ENCODE data around the gene TRIP10. TPM values are rescaled to one million over a fixed set of nuclear protein-coding genes. Genes with fewer than 3 reads are reported as not detected.
A peak's percentile ranks its signal among the peaks of the same experiment; 100 is the strongest.

Gene TRIP10
- 100 to 1,000 TPM in 1 of 3 donors, 10 to 100 TPM in 2; 72.8 to 121 (median 79.5) TPM for total RNA-seq
- long read RNA-seq, donor 1, transcript TRIP10-201 (15 exons, 2,153 nt) = minor isoform, 56 of 195 reads
- long read RNA-seq, donor 1, transcript TRIP10-202 (14 exons, 2,035 nt) = major isoform, 68 of 195 reads
- long read RNA-seq, donor 1, partial matches to known transcripts = 24 of 195 reads
- long read RNA-seq, donor 1, other reads (novel, unspliced or antisense) = 47 of 195 reads
- long read RNA-seq, donor 2, transcript TRIP10-202 (14 exons, 2,035 nt) = major isoform, 20 of 33 reads
- long read RNA-seq, donor 2, partial matches to known transcripts = 8 of 33 reads
- long read RNA-seq, donor 2, other reads (novel, unspliced or antisense) = 4 of 33 reads

- TF ChIP-seq CTCF (IDR thresholded peaks at IDR 0.05) = no peak
- H3K4me3 ChIP-seq = peak within 1 kb of the TSS; percentile 69
- DNase-seq (peak; percentile 88 to 93 (median 93)), ATAC-seq (peak; percentile 54)
- no peaks in the 10 kb centered on the region for H3K9me3 ChIP-seq
- H3K4me1 ChIP-seq (ENCODE audit: low read depth) = peaks cover 36% of the 10 kb centered on the region
- H3K36me3 ChIP-seq (ENCODE audit: low read depth) = no peaks in the 10 kb centered on the region
- intact Hi-C loops (cut with DNase I, micrococcal nuclease) = no loop called here
Observed at GRCh38 chr19:6739390-6739882, at the start of gene TRIP10. TSS of gene TRIP10 (plus strand) at chr19:6739680. CDS start at chr19:6739762, 82 bp downstream.

GRCh38 chr19:6690160-6690885 is 49.2 kb upstream of the TRIP10 start:
- Histone ChIP-seq H3K9me3 (no peaks in the 10 kb centered on the region), H3K4me3 (no peak overlapping the region), H3K36me3 (ENCODE audit: low read depth) (no peaks in the 10 kb centered on the region), H3K4me1 (ENCODE audit: low read depth) (no peaks in the 10 kb centered on the region)
- peak in 1 of 3 donors; percentile 2 for DNase-seq
- no peak for ATAC-seq
- no peak for TF ChIP-seq CTCF (IDR thresholded peaks at IDR 0.05)
- intact Hi-C loops (cut with DNase I, micrococcal nuclease) = no loop called here

- DNase-seq = peak in 1 of 3 donors; percentile 6
- intact Hi-C loops (cut with DNase I, micrococcal nuclease) = no loop called here
- H3K4me1 ChIP-seq (ENCODE audit: low read depth) = no peaks in the 10 kb centered on the region
- ATAC-seq = no peak
- H3K36me3 ChIP-seq (ENCODE audit: low read depth) = no peaks in the 10 kb centered on the region
- TF ChIP-seq CTCF (IDR thresholded peaks at IDR 0.05) = no peak
- no peak overlapping the region for H3K4me3 ChIP-seq
- no peaks in the 10 kb centered on the region for H3K9me3 ChIP-seq
Observed at GRCh38 chr19:6691342-6691741, 48.1 kb upstream of the TRIP10 start.

- no peak for TF ChIP-seq CTCF (IDR thresholded peaks at IDR 0.05)
- DNase-seq = peak in 1 of 3 donors; percentile 12
- H3K9me3 ChIP-seq = no peaks in the 10 kb centered on the region
- no peak for ATAC-seq
- intact Hi-C loops (cut with DNase I, micrococcal nuclease) = no loop called here
- no peaks in the 10 kb centered on the region for H3K4me1 ChIP-seq (ENCODE audit: low read depth)
- H3K4me3 ChIP-seq = no peak overlapping the region
- H3K36me3 ChIP-seq (ENCODE audit: low read depth) = no peaks in the 10 kb centered on the region
Observed at GRCh38 chr19:6692027-6692426, 47.5 kb upstream of the TRIP10 start.

- intact Hi-C loops (cut with DNase I, micrococcal nuclease) = no loop called here
- Histone ChIP-seq H3K9me3 (no peaks in the 10 kb centered on the region), H3K36me3 (ENCODE audit: low read depth) (no peaks in the 10 kb centered on the region), H3K4me1 (ENCODE audit: low read depth) (no peaks in the 10 kb centered on the region), H3K4me3 (no peak overlapping the region)
- no peak for ATAC-seq
- no peak for TF ChIP-seq CTCF (IDR thresholded peaks at IDR 0.05)
- peak in 1 of 3 donors; percentile 36 for DNase-seq
Observed at GRCh38 chr19:6693056-6693471, 46.4 kb upstream of the TRIP10 start.
